Activated T-helper 1 cell treated with anti-CD3 and anti-CD28 coated beads, Interleukin-2, amount 50 U/mL, for 16 hours (primary cell): ENCODE measurements around the gene GAB1.

ENCODE experiments used
- DNase-seq, 2 donors: peaks; one replicate each; pipeline ENCODE4 v3.0.0-alpha.2; 2020; ENCODE audit warnings: low read depth in 1 of 2, low spot score in 1 of 2

GAB1 gene

GRCh38 chr4:143383005-143383574, 46.4 kb downstream of the GAB1 start:
- DNase-seq, result no peak

- DNase-seq, result no peak
Observed at GRCh38 chr4:143384381-143384994, 47.8 kb downstream of the GAB1 start.

GRCh38 chr4:143386812-143387211, 50.1 kb downstream of the GAB1 start:
- no peak for DNase-seq

GRCh38 chr4:143389579-143390195, 53.0 kb downstream of the GAB1 start:
- DNase-seq, result no peak

- no peak for DNase-seq
Observed at GRCh38 chr4:143390764-143391163, 54.1 kb downstream of the GAB1 start.

- DNase-seq, result no peak
Observed at GRCh38 chr4:143391261-143391660, 54.6 kb downstream of the GAB1 start.

GRCh38 chr4:143391895-143392294, 55.2 kb downstream of the GAB1 start:
- DNase-seq, result no peak

GRCh38 chr4:143393195-143393594, 56.5 kb downstream of the GAB1 start:
- no peak for DNase-seq

GRCh38 chr4:143394739-143395453, 58.2 kb downstream of the GAB1 start:
- no peak for DNase-seq

GRCh38 chr4:143396695-143397094, 60.0 kb downstream of the GAB1 start:
- DNase-seq, result no peak

- DNase-seq, result no peak
Observed at GRCh38 chr4:143397335-143397734, 60.7 kb downstream of the GAB1 start.

GRCh38 chr4:143397887-143398286, 61.2 kb downstream of the GAB1 start:
- no peak for DNase-seq

- no peak for DNase-seq
Observed at GRCh38 chr4:143399113-143399949, 62.7 kb downstream of the GAB1 start.

- DNase-seq, result no peak
Observed at GRCh38 chr4:143400082-143400481, 63.4 kb downstream of the GAB1 start.

- DNase-seq, result no peak
Observed at GRCh38 chr4:143402776-143403552, 66.3 kb downstream of the GAB1 start.

GRCh38 chr4:143403553-143403820, 66.8 kb downstream of the GAB1 start:
- DNase-seq, result no peak

- DNase-seq, result no peak
Observed at GRCh38 chr4:143404555-143404954, 67.9 kb downstream of the GAB1 start.

GRCh38 chr4:143405075-143405730, 68.5 kb downstream of the GAB1 start:
- DNase-seq, result no peak

GRCh38 chr4:143406523-143406922, 69.8 kb downstream of the GAB1 start:
- no peak for DNase-seq

- no peak for DNase-seq
Observed at GRCh38 chr4:143407474-143407873, 70.8 kb downstream of the GAB1 start.
